ENCODE results near the gene SARS2.
"Not testable (repeated sequence)": the region's sequence is repeated elsewhere in the genome, so short reads cannot be mapped to it uniquely, and the experiment has no call there.

Gene SARS2

DNA sequence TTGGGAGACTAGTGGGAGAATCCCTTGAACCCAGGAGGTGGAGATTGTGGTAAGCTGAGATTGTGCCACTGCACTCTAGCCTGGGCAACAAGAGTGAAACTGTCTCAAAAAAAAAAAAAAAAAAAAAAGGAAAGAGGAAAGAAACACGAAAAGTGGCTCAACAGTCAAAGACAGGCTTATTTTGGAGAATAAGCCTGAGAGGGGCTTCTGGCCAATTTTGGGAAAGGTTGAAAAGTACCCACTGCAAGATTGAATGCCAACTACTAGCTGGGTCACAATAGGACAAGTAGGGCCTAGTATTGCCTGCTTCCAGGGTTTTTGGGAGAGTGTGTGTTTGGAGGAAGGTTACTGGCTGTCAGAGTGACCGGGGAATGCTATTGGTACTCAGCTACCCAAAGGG lies 27.7 kb upstream of the SARS2 start:
- H3K27me3 Mint-ChIP-seq = peaks cover 9% of the 10 kb centered on the region
- ATAC-seq (ENCODE audit: low read depth) (no peak), DNase-seq (ENCODE audit: low spot score in 2 of 2) (no peak)
- no peak overlapping the region for H3K27ac Mint-ChIP-seq
- no peaks in the 10 kb centered on the region for H3K4me1 Mint-ChIP-seq
- no peak overlapping the region for H3K4me3 Mint-ChIP-seq
- no peaks in the 10 kb centered on the region for H3K9me3 Mint-ChIP-seq
- H3K36me3 Mint-ChIP-seq = no peaks in the 10 kb centered on the region

DNA sequence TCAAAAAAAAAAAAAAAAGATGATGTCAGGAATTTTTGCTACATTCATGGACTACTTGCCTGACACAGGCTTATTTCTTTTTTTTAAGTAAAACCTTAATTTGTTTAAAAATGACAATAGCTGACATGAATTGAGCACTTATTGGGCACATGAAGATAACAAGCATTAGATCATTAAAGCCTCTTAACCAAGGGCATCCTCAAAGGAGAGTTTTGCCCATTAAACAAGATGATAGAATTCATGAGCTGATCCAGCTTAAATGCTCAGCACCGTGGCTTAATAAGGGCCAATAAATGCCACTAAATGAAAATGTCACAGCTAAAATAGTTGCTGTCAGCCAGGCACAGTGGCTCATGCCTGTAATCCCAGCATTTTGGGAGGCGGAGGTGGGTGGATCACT lies 25.7 kb upstream of the SARS2 start:
- Mint-ChIP-seq H3K4me1 (peaks cover 5% of the 10 kb centered on the region), H3K27me3 (peaks cover 13% of the 10 kb centered on the region), H3K36me3 (no peaks in the 10 kb centered on the region), H3K27ac (no peak overlapping the region), H3K9me3 (no peaks in the 10 kb centered on the region), H3K4me3 (no peak overlapping the region)
- ATAC-seq (ENCODE audit: low read depth) (no peak), DNase-seq (ENCODE audit: low spot score in 2 of 2) (no peak)

GRCh38 chr19:38953677-38954076 lies 23.1 kb upstream of the SARS2 start:
- no peak overlapping the region for H3K4me3 Mint-ChIP-seq
- H3K4me1 Mint-ChIP-seq = peaks cover 12% of the 10 kb centered on the region
- H3K27me3 Mint-ChIP-seq = peaks cover 23% of the 10 kb centered on the region
- DNase-seq (ENCODE audit: low spot score in 2 of 2) (no peak), ATAC-seq (ENCODE audit: low read depth) (no peak)
- H3K36me3 Mint-ChIP-seq = no peaks in the 10 kb centered on the region
- no peak overlapping the region for H3K27ac Mint-ChIP-seq
- H3K9me3 Mint-ChIP-seq = no peaks in the 10 kb centered on the region

- peaks cover 12% of the 10 kb centered on the region for H3K4me1 Mint-ChIP-seq
- no peaks in the 10 kb centered on the region for H3K9me3 Mint-ChIP-seq
- no peak overlapping the region for H3K4me3 Mint-ChIP-seq
- H3K27ac Mint-ChIP-seq = no peak overlapping the region
- H3K36me3 Mint-ChIP-seq = no peaks in the 10 kb centered on the region
- peak in 1 of 2 donors; percentile 49 for DNase-seq (ENCODE audit: low spot score in 2 of 2)
- peak; percentile 62 for ATAC-seq (ENCODE audit: low read depth)
- H3K27me3 Mint-ChIP-seq = peaks cover 26% of the 10 kb centered on the region
Observed at GRCh38 chr19:38952395-38953165, 22.0 kb upstream of the SARS2 start.

- H3K4me3 Mint-ChIP-seq = no peak overlapping the region
- no peaks in the 10 kb centered on the region for H3K36me3 Mint-ChIP-seq
- H3K9me3 Mint-ChIP-seq = no peaks in the 10 kb centered on the region
- peaks cover 28% of the 10 kb centered on the region for H3K27me3 Mint-ChIP-seq
- DNase-seq (ENCODE audit: low spot score in 2 of 2) (no peak), ATAC-seq (ENCODE audit: low read depth) (no peak)
- no peak overlapping the region for H3K27ac Mint-ChIP-seq
- peaks cover 12% of the 10 kb centered on the region for H3K4me1 Mint-ChIP-seq
Observed at GRCh38 chr19:38951187-38951586, 20.6 kb upstream of the SARS2 start.

DNA sequence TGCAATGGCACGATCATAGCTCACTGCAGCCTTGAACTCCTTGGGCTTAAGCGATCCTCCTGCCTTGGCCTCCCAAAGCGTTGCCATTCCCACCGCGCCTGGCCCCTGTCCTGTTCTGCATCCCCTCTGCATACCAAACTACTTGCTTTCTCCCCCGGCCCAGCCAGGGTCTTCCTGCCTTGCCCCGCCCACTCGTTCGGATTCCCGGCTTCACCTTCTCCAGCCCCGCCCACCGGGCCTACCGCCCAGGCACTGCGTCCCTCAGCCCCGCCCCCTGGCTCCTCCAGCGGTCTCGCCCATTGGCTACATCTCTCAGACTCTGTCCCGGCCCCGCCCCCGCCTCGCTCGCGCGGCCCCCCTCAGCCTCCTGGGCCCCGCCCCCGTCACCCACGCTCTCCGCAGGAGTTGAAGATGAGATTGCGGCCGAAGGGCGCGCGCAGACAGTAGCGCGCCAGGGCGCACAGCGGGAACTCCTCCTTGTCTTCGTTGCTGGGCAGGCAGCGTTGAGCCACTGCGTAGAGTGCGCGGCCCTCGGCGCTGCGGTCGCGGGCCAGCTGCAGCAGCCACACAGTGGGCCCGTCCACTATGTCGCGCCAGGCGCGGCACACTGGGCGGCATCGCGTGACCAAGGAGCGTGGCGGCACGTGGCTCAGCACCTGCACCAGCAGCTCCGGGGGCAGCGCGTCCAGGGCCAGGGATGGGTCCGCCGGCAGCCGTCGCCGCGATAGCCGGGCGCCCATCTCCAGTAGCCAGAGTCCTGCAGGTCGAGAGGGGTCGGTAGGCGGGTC lies 19.2 kb upstream of the SARS2 start:
- DNase-seq (ENCODE audit: low spot score in 2 of 2) (peak; percentile 40 to 44), ATAC-seq (ENCODE audit: low read depth) (peak; percentile 78)
- peaks cover 28% of the 10 kb centered on the region for H3K27me3 Mint-ChIP-seq

GRCh38 chr19:38946229-38947010 lies 15.9 kb upstream of the SARS2 start:
- Mint-ChIP-seq H3K9me3 (no peaks in the 10 kb centered on the region), H3K4me1 (peaks cover 8% of the 10 kb centered on the region), H3K4me3 (no peak overlapping the region), H3K36me3 (no peaks in the 10 kb centered on the region), H3K27me3 (peaks cover 22% of the 10 kb centered on the region), H3K27ac (no peak overlapping the region)
- DNase-seq (ENCODE audit: low spot score in 2 of 2) (no peak), ATAC-seq (ENCODE audit: low read depth) (no peak)

More for the DNA sequence above, 19.2 kb upstream of the SARS2 start:
- H3K27ac Mint-ChIP-seq = no peak overlapping the region
- H3K4me3 Mint-ChIP-seq = peak overlapping the region; percentile 67
- H3K4me1 Mint-ChIP-seq = peaks cover 12% of the 10 kb centered on the region
- no peaks in the 10 kb centered on the region for H3K36me3 Mint-ChIP-seq
- no peaks in the 10 kb centered on the region for H3K9me3 Mint-ChIP-seq

DNA sequence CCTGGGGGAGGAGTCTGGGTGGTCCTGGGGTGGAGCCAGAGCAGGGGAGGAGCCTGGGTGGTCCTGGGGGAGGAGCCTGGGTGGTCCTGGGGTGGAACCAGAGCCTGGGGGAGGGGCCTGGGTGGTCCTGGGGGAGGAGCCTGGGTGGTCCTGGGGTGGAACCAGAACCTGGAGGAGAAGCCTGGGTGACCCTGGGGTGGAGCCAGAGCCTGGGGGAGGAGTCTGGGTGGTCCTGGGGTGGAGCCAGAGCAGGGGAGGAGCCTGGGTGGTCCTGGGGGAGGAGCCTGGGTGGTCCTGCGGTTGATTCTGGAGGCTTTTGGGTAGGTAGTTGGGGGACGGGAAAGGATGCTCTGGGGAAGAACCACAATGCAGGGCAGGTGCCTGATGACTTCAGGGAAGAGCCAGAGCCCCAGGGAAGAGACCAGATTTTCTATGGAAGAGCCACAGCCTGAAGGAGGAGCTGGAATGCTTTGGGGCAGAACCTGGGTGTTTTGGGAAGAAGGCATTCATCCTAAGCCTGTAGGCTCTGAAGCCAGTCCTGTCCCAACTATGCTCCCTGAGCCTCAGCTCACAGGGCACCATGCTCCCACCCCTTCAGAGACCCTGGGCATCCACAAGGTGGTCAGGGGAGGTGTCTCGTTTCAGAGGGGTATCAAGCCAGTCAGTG lies 15.1 kb upstream of the SARS2 start:
- DNase-seq (ENCODE audit: low spot score in 2 of 2) (no peak), ATAC-seq (ENCODE audit: low read depth) (no peak)
- Mint-ChIP-seq H3K4me1 (peaks cover 8% of the 10 kb centered on the region), H3K9me3 (no peaks in the 10 kb centered on the region), H3K27me3 (peaks cover 25% of the 10 kb centered on the region), H3K4me3 (no peak overlapping the region), H3K36me3 (no peaks in the 10 kb centered on the region), H3K27ac (no peak overlapping the region)

DNA sequence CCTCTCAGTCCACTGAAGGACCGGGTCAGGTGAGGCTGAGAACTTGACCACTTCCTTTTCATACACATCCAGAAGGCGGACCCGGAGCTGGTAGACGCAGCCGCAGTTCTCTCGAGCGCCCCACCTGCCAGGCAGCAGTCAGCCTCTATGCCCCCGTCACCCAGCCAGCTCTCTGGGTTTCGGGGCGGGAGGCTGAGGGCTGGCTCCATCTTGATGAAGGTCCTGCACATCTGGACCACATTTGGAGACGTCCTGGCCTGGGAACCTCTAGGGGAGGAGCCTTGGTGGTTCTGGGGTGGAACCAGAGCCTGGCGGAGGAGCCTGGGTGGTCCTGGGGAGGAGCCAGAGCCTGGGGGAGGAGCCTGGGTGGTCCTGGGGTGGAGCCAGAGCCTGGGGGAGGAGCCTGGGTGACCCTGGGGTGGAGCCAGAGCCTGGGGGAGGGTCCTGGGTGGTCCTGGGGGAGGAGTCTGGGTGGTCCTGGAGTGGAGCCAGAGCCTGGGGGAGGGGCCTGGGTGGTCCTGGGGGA lies 14.5 kb upstream of the SARS2 start:
- Mint-ChIP-seq H3K36me3 (no peaks in the 10 kb centered on the region), H3K27me3 (peaks cover 23% of the 10 kb centered on the region), H3K27ac (no peak overlapping the region), H3K4me1 (peaks cover 8% of the 10 kb centered on the region), H3K4me3 (no peak overlapping the region), H3K9me3 (no peaks in the 10 kb centered on the region)
- DNase-seq (ENCODE audit: low spot score in 2 of 2) (no peak), ATAC-seq (ENCODE audit: low read depth) (no peak)

- Mint-ChIP-seq H3K27ac (no peak overlapping the region), H3K9me3 (no peaks in the 10 kb centered on the region), H3K4me1 (peaks cover 2% of the 10 kb centered on the region), H3K27me3 (peaks cover 12% of the 10 kb centered on the region), H3K4me3 (no peak overlapping the region), H3K36me3 (no peaks in the 10 kb centered on the region)
- no peak for ATAC-seq (ENCODE audit: low read depth)
- DNase-seq (ENCODE audit: low spot score in 2 of 2) = no peak
Observed at GRCh38 chr19:38942471-38943181, 12.1 kb upstream of the SARS2 start.

GRCh38 chr19:38941979-38942378 lies 11.4 kb upstream of the SARS2 start:
- Mint-ChIP-seq H3K27ac (no peak overlapping the region), H3K4me3 (no peak overlapping the region), H3K4me1 (peaks cover 2% of the 10 kb centered on the region), H3K9me3 (no peaks in the 10 kb centered on the region), H3K27me3 (peaks cover 12% of the 10 kb centered on the region), H3K36me3 (no peaks in the 10 kb centered on the region)
- ATAC-seq (ENCODE audit: low read depth) = no peak
- DNase-seq (ENCODE audit: low spot score in 2 of 2) = no peak

GRCh38 chr19:38941466-38941865 lies 10.9 kb upstream of the SARS2 start:
- not testable (repeated sequence) for H3K36me3 Mint-ChIP-seq; H3K4me1 Mint-ChIP-seq; H3K9me3 Mint-ChIP-seq; H3K27ac Mint-ChIP-seq; ATAC-seq (ENCODE audit: low read depth); DNase-seq (ENCODE audit: low spot score in 2 of 2); H3K4me3 Mint-ChIP-seq
- H3K27me3 Mint-ChIP-seq = peaks cover 11% of the 10 kb centered on the region

- no peak overlapping the region for H3K27ac Mint-ChIP-seq
- peaks cover 5% of the 10 kb centered on the region for H3K36me3 Mint-ChIP-seq
- H3K4me1 Mint-ChIP-seq = peaks cover 2% of the 10 kb centered on the region
- H3K4me3 Mint-ChIP-seq = no peak overlapping the region
- H3K9me3 Mint-ChIP-seq = no peaks in the 10 kb centered on the region
- H3K27me3 Mint-ChIP-seq = peaks cover 11% of the 10 kb centered on the region
- ATAC-seq (ENCODE audit: low read depth) (no peak), DNase-seq (ENCODE audit: low spot score in 2 of 2) (no peak)
Observed at GRCh38 chr19:38939957-38940356, 9.4 kb upstream of the SARS2 start.
